C4-2B (cell line): ENCODE results near the gene VSIG10.

ENCODE experiments used
- CTCF ChIP-seq: fragments of 450-650 bp; conservative IDR thresholded peaks from 2 replicates; pipeline ENCODE4 v1.5.1; 2017; ENCODE audit warnings: mild to moderate bottlenecking
- ZFX ChIP-seq: fragments of 450-650 bp; IDR thresholded peaks from 2 replicates; pipeline ENCODE4 v1.6.1; 2017

- no peak for TF ChIP-seq CTCF
- TF ChIP-seq ZFX, result no peak
These were observed 1.7 kb downstream of the VSIG10 start for GRCh38 chr12:118102070-118102469.
